Measurements from ENCODE around the gene GGTLC3.
"Not testable (repeated sequence)": the region's sequence is repeated elsewhere in the genome, so short reads cannot be mapped to it uniquely, and the experiment has no call there.

GGTLC3 gene

DNA sequence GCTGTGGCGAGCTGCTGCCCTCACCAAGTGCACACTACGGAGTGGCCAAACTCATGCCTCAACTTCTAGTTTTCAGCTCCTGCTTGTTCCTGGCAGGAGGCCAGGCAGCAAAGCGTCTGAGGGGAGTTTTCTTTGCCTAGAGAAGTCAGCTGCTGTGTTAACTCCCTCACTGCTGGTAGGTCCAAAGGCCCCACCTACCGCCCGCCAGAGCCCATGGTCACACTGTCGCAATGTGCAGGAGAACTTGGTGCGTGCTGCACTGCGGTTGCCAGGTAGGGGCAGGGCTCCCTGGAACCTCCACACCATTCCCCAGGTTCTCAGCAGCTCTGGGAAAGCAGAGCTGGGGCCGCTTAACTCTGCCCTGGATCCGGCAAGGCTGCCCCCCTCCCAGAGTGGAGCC is 5.6 kb downstream of the GGTLC3 start:
- DNase-seq: not testable (repeated sequence)

DNA sequence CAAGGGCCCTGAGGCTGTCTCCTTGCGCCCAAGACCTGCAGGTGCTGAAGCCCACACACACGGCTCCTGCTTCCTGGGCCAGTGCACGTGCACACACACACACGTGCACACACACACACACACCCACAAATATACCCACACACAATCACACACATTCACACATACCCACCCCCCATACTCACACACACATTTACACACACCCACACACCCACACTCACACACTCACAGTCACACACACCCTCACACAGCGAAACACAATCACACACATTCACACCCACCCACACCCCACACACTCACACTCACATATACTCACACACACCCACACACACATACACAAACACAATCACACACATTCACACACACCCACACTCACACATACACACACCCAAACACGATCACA is 6.6 kb downstream of the GGTLC3 start:
- DNase-seq: not testable (repeated sequence)

GRCh38 chr22:18496227-18496626 is 21.7 kb downstream of the GGTLC3 start:
- DNase-seq: not testable (repeated sequence)
